Measurements from ENCODE around the gene SDE2.
"Not testable (repeated sequence)": the region's sequence is repeated elsewhere in the genome, so short reads cannot be mapped to it uniquely, and the experiment has no call there.

The SDE2 gene

DNA sequence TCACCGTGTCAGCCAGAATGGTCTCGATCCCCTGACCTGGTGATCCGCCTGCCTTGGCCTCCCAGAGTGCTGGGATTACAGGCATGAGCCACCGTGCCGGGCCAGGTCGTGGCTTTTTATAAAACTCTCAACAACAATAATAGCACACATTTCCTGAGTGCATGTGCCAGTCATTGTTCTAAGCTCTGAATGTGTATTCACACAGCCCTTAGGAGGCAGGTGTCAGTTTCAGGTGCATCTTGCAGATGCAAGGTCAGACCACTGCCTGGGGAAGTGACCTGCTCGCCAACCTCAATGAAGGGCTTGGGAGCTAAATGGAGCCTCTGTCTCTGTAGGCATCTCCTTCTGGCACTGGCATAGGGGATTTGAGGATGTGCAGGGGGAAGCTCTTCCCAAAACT lies 56.6 kb downstream of the SDE2 start:
- no peak for DNase-seq (ENCODE audit: low spot score)

- no peak for DNase-seq (ENCODE audit: low spot score)
Observed at GRCh38 chr1:225941942-225942222, 57.3 kb downstream of the SDE2 start.

DNA sequence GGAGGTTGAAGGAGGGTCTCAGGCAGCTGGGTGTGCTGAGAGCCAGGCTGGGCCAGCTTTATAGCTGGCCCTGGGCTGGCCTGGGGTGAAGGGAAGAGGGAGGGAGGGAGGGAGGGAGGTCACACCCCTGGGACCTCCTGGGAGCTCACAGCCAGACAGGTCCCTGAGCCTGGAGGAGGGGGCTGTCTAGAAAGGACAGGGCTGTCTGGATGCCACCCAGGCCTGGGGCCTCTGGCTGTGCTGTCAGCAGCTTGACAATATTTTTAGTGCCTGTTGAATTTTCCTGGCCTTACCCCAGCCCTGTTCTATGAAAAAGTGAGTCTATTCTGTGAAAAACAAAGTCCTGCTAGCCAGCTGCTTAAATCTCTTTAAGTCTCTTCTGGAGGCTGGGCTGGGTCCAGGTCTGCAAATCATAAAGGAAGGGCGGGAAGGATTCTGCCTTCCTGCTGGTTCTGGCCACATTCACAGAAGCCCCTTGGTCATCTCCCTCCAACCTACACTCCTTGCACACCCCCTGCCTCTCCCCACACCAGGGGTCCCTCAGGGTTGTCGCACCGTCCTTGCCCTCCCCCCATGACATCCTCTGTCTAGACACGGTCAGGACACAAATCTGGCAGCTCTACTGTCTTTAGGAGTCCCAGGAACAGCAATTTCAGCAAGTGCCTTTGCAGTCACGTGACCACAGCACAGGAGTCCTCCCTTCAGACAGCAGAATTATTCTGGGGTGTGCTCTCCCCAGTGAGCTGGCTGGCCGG lies 57.8 kb downstream of the SDE2 start, which contains the start of gene LEFTY2:
Gene LEFTY2 (minus strand): TSS at position 34 of the 755 bp plus-strand sequence. CDS start 80 bp downstream, outside the sequence.
- DNase-seq (ENCODE audit: low spot score) = no peak

- no peak for DNase-seq (ENCODE audit: low spot score)
Observed at GRCh38 chr1:225940385-225941151, 58.6 kb downstream of the SDE2 start.

DNA sequence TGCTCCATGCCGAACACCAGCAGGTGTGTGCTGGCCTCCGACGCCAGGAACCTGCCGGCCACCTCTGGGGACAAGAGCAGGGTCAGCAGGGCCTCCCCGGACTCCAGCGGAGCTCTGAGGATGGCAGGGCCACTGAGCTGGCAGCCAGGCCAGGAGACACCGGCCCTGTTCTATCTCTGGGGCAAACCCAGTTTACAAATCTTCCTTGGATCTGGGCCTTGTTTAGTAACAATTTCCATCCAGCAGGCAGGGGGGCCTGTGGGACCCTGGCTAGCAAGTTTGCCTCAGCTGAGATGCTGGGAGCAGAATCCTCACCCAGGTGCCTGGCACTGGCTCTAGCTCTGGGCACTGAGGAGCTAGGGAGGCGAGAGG lies 59.2 kb downstream of the SDE2 start:
- not testable (repeated sequence) for DNase-seq (ENCODE audit: low spot score)

DNA sequence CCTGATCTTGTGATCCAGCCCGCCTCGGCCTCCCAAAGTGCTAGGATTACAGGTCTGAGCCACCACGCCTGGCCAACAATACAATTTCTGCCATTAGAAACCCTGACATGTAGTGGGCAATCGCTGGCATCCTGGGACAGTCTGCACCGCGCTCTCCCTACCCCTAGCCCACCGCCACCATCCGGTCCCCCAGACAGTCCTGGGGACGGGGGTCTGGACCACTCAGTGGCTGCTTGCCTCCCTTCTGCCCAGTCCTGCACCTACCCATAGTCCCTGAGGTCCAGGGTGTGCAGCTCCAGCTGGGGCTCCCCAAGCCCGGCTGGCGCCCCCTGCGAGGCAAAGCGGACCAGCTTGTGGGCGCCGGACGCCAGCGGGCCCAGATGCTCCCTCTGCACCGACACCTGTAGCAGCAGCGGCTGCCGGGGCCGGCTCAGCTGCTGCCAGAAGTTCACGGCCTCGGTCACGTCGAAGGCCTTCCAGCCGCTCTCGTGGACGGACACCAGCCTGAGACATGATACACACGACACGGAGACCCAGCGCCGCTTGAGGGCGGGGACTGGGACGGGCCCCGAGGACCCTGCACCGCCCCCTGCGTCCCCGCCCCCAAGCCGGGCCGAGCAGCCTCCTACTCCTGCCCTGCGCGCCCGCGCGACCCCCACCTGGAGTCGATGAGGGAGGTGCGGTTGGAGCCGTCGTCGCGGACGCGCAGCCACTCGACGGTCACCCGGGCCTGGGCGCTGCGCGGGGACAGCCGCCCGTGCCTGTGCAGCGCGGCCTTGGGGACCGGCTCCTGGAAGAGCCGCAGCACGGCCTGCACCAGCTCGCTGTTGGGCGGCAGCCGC lies 59.8 kb downstream of the SDE2 start:
- not testable (repeated sequence) for DNase-seq (ENCODE audit: low spot score)

DNA sequence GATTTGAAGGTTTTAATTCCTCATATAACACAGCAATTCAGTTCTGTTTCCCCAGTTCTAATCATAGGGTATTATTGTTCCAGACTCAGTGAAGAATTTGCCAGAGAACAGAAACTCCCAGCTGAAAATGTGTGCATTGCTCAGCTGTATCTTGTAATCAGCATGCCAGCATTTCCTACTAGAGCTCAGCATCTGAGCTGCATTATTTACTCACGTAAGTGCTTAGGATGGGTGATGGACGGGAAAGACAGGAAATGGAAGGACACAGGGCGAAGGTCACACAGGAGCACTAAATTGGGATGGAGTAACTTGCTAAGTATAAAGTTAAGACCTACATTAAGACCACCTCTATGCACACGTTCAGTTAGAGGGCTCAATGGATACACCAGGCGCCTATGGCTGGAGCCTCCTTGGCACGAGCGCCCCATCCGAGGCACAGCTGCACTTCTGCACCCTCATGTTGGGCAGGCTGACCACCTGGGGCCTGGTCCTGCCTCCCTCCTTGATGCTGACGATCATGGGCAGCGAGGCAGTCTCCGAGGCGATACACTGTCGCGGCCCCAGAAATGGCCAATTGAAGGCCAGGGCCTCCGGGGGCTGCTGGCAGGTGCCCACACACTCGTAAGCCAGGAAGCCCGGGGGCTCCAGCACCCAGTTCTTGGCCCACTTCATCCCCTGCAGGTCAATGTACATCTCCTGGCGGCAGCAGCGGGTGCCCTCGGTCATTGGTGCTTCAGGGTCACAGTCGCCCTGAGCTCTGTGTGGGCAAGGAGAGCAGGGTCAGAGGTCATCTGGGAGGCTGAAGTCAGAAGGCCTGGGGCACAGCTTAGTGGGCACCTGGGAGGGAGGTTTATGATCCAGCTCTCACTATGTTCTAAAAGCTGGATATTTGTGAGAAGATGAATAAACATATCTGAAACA lies 61.8 kb downstream of the SDE2 start:
- DNase-seq (ENCODE audit: low spot score) = no peak

DNA sequence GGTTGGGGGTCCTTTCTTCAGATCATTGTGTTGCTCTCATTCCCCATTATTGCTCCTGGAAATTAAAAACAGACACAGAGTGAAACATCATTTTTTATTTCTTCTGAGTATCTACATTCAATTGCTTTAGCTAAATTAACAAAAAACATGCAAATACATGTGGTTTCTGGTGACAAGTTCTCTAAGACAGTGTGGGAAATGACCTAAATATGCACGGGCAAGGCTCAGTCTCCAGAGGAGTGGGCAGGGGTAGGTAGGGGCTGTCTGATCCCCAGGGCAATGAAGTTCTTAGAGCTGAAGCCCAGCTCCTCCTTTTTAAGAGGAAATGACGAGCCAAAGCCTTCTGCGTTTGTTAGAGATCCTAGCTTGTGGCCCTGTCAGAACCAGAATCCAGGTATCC lies 62.6 kb downstream of the SDE2 start:
- no peak for DNase-seq (ENCODE audit: low spot score)

- peak; percentile 43 for DNase-seq (ENCODE audit: low spot score)
Observed at GRCh38 chr1:225936086-225936485, 63.1 kb downstream of the SDE2 start.

GRCh38 chr1:225934711-225935110 lies 64.4 kb downstream of the SDE2 start:
- DNase-seq (ENCODE audit: low spot score) = no peak

DNA sequence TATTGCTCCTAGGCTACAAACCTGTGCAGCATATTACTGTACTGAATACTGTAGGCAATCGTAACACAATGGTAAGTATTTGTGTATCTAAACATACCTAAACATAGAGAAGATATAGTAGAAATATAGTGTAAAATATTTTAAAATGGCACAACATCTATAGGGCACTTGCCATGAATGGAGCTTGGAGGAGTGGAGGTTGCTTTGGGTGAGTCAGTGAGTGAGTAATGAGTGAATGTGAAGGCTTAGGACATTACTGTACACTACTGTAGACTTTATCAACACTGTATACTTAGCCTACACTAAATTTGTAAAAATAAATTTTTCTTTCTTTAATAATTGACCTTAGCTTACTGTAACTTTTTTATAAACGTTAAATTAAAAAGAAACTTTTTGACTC lies 66.1 kb downstream of the SDE2 start:
- DNase-seq (ENCODE audit: low spot score) = no peak

All from AG20443 (cell line).